ENCODE results near the gene NCAM2.

DNA sequence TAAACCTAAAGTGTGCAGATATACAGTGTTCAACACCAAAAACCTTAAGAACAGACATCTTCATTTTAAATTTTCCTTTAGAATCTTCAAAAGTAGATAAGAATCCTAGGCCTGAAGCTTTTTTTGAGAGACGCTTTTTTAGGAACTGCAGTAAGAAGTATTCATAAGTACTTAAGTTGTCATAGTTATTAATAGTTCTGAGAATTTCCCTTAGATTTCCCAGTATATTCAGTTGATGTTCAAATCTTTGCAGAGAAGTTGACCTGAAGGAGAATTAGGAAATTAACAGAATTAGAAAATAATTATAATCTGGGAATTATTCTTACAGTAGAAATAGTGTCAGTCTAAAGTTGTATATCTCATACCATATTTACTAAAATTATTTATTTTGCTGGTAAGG, 150.3 kb downstream of the NCAM2 start:
- TF ChIP-seq CTCF (IDR thresholded peaks at IDR 0.05) (no peak), EZH2 (IDR thresholded peaks at IDR 0.05; ENCODE audit: borderline replicate concordance, insufficient read depth, low read depth, low read length, poor library complexity, severe bottlenecking) (no peak)
